ENCODE data around the gene KLHL5.

The KLHL5 gene

DNA sequence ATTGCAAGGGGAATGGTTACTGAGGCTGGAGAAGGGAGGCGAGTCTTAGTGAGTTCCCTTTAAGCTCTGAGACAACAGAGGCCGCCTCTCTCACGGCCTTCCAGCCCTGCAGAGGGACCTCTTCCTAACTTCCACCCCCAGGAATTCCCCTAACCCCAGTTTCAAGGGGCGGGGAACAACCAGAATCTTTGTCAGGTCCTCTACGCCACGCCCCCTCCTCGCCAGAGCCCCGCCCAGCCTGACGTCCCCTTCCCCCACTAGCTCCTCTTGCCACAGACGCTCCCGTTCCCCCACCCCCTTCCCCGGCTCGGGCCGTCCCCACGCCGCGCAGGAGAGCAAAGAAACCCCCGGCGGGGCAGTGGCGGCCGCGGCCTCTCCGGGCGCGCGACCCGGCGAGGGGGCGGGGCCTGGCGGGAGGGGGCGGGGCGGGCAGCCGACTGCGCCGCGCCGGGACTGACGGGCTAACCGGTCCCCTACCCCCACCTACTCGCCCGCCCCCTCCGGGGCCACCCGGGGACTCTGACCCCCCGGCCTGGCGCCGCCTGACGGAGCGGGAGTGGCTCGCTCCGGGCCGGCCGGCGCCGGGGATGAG, 17.6 kb upstream of the KLHL5 start:
- peak overlapping the region; percentile 83 for H3K4me3 ChIP-seq (ENCODE audit: low read length)
- no peaks in the 10 kb centered on the region for H3K27me3 ChIP-seq (ENCODE audit: control insufficient read depth, insufficient read depth, low read length)
- H3K4me1 ChIP-seq (ENCODE audit: control insufficient read depth, insufficient read depth, low read length) = peaks cover 2% of the 10 kb centered on the region; the same call in 1 of the 2 replicates
- peak; percentile 82 for DNase-seq (ENCODE audit: low read depth, low spot score)
- H3K9me3 ChIP-seq (ENCODE audit: control insufficient read depth, insufficient read depth, low read length) = no peaks in the 10 kb centered on the region
- no peaks in the 10 kb centered on the region for H3K36me3 ChIP-seq (ENCODE audit: control insufficient read depth, insufficient read depth, low read length)
- no peak overlapping the region for H3K27ac ChIP-seq (ENCODE audit: low read length)
- no CpG with 5 or more reads among the region's 54 CpGs for WGBS (ENCODE audit: insufficient coverage, insufficient read length)

DNA sequence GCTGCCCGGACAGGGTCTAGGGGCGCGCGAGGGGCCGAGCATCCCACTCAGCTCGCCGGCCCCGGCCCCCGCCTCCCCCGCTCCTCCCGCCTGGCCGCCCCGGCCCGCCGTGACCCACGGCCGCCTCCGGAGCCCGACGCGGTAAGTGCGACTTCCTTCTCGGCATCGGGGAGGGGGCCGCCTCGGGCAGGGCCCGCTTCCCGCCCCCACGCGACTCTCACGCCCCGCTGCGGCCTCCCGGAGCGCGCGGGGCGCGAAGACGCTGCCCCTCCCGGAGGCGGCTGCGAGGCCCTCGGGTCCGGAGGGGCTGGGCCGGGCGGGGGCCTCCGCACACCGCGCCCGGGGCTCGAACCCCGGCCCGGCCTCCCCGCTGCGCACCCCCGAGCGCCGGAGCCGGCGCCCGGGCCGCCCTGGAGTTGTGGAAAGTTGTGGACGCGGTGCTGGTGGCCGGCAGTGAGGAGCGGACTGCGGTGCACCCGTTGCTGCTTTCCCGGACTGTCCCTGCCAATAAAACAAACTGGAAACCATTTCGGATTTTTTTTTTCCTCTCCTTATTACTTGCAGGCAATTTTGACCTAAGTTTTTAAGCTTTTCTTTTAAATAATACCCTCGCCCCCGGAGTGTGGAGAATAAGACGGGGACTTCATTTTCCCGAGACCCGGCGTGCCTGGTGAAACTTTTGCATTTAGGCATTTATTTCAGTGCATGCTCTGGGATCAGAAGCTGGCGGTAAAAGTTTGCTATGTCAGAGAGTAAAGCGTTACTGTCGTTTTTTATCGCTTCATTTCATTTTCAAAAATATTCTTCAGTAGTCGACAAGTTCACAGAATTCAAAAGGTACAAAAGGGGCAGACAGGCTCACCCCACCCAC, 16.8 kb upstream of the KLHL5 start:
- no peak for DNase-seq (ENCODE audit: low read depth, low spot score)
- Histone ChIP-seq H3K27me3 (ENCODE audit: control insufficient read depth, insufficient read depth, low read length) (no peaks in the 10 kb centered on the region), H3K4me3 (ENCODE audit: low read length) (peak overlapping the region; percentile 83), H3K36me3 (ENCODE audit: control insufficient read depth, insufficient read depth, low read length) (no peaks in the 10 kb centered on the region), H3K4me1 (ENCODE audit: control insufficient read depth, insufficient read depth, low read length) (peaks cover 2% of the 10 kb centered on the region; the same call in 1 of the 2 replicates), H3K27ac (ENCODE audit: low read length) (no peak overlapping the region), H3K9me3 (ENCODE audit: control insufficient read depth, insufficient read depth, low read length) (no peaks in the 10 kb centered on the region)
- WGBS (ENCODE audit: insufficient coverage, insufficient read length) = no CpG with 5 or more reads among the region's 82 CpGs

GRCh38 chr4:39045827-39046221, 16.2 kb upstream of the KLHL5 start:
- peak overlapping the region; percentile 83; the same call in 1 of the 2 replicates for H3K4me3 ChIP-seq (ENCODE audit: low read length)
- no peak overlapping the region for H3K27ac ChIP-seq (ENCODE audit: low read length)
- WGBS (ENCODE audit: insufficient coverage, insufficient read length) = no CpG with 5 or more reads among the region's 3 CpGs
- no peaks in the 10 kb centered on the region for H3K27me3 ChIP-seq (ENCODE audit: control insufficient read depth, insufficient read depth, low read length)
- no peaks in the 10 kb centered on the region for H3K9me3 ChIP-seq (ENCODE audit: control insufficient read depth, insufficient read depth, low read length)
- H3K36me3 ChIP-seq (ENCODE audit: control insufficient read depth, insufficient read depth, low read length) = no peaks in the 10 kb centered on the region
- H3K4me1 ChIP-seq (ENCODE audit: control insufficient read depth, insufficient read depth, low read length) = peaks cover 2% of the 10 kb centered on the region; the same call in 1 of the 2 replicates
- no peak for DNase-seq (ENCODE audit: low read depth, low spot score)

GRCh38 chr4:39046249-39046648, 15.8 kb upstream of the KLHL5 start:
- H3K27ac ChIP-seq (ENCODE audit: low read length) = no peak overlapping the region

DNA sequence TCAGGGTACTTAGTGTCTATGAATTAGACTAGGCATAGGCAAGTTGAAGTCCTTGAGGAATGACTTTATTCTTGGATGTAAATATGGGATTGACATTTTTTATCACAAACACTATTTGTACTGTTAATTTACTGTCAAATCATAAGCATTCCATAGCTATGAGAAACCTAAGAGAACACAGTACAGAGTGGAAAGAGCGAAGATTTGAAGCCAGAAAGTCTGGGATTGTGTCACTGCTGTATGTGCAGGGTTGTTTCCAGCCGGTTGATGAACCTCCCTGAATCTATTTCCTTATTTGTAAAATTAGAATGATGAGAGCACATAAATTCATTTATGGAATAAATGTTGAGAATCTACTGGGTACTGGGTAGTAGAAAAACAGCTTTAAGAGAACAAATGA, 14.4 kb upstream of the KLHL5 start:
- no peak for DNase-seq (ENCODE audit: low read depth, low spot score)
- H3K9me3 ChIP-seq (ENCODE audit: control insufficient read depth, insufficient read depth, low read length) = no peaks in the 10 kb centered on the region
- H3K4me3 ChIP-seq (ENCODE audit: low read length) = no peak overlapping the region
- peaks cover 4% of the 10 kb centered on the region; the same call in 1 of the 2 replicates for H3K4me1 ChIP-seq (ENCODE audit: control insufficient read depth, insufficient read depth, low read length)
- no peaks in the 10 kb centered on the region for H3K36me3 ChIP-seq (ENCODE audit: control insufficient read depth, insufficient read depth, low read length)
- H3K27ac ChIP-seq (ENCODE audit: low read length) = no peak overlapping the region
- H3K27me3 ChIP-seq (ENCODE audit: control insufficient read depth, insufficient read depth, low read length) = no peaks in the 10 kb centered on the region
- no CpG with 5 or more reads among the region's 2 CpGs for WGBS (ENCODE audit: insufficient coverage, insufficient read length)

More at GRCh38 chr4:39046249-39046648, 15.8 kb upstream of the KLHL5 start:
- peaks cover 2% of the 10 kb centered on the region; the same call in 1 of the 2 replicates for H3K4me1 ChIP-seq (ENCODE audit: control insufficient read depth, insufficient read depth, low read length)
- no peak for DNase-seq (ENCODE audit: low read depth, low spot score)
- WGBS (ENCODE audit: insufficient coverage, insufficient read length) = no CpG with 5 or more reads among the region's 8 CpGs
- H3K9me3 ChIP-seq (ENCODE audit: control insufficient read depth, insufficient read depth, low read length) = no peaks in the 10 kb centered on the region
- no peak overlapping the region for H3K4me3 ChIP-seq (ENCODE audit: low read length)
- no peaks in the 10 kb centered on the region for H3K27me3 ChIP-seq (ENCODE audit: control insufficient read depth, insufficient read depth, low read length)
- no peaks in the 10 kb centered on the region for H3K36me3 ChIP-seq (ENCODE audit: control insufficient read depth, insufficient read depth, low read length)

DNA sequence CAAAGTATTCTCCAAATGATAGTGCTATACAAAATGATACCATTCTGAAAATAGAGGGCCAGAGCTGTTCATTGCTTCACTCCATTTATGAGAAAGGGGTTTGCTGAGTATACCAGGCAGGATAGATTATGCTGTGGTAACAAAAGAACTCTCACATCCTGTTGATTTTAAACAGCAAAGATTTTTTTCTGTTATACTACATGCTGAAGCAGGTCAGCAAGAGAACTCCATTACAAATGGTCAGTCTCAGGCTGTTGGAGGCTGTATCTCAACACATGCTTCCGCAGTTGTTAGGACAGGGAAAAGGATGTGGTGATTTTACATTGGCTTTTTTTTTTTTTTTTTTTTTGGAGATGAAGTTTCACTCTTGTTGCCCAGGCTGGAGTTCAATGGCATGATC, 13.7 kb upstream of the KLHL5 start:
- peaks cover 4% of the 10 kb centered on the region; the same call in 1 of the 2 replicates for H3K4me1 ChIP-seq (ENCODE audit: control insufficient read depth, insufficient read depth, low read length)
- H3K27ac ChIP-seq (ENCODE audit: low read length) = no peak overlapping the region
- no peak for DNase-seq (ENCODE audit: low read depth, low spot score)
- no peaks in the 10 kb centered on the region for H3K9me3 ChIP-seq (ENCODE audit: control insufficient read depth, insufficient read depth, low read length)
- H3K4me3 ChIP-seq (ENCODE audit: low read length) = no peak overlapping the region
- no CpG with 5 or more reads among the region's 1 CpG for WGBS (ENCODE audit: insufficient coverage, insufficient read length)
- no peaks in the 10 kb centered on the region for H3K27me3 ChIP-seq (ENCODE audit: control insufficient read depth, insufficient read depth, low read length)
- H3K36me3 ChIP-seq (ENCODE audit: control insufficient read depth, insufficient read depth, low read length) = no peaks in the 10 kb centered on the region

DNA sequence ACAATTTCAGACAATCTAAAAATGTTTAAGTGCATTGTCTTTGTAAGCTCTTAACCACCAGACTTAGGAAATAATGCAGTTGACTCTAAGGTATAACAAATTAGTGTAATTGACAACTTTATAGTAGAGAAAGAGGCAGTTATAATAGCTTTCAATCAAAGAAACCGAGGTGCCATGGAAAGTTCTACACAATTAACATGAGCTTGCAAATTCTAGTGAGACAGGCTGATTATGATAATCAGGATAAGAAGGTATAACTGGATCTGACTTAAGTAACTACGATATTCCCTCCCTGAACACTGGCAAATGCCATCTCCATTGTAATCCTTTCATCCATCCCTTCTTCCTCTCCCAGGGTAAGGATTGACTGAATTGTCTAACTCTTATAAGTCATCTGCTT, 11.4 kb upstream of the KLHL5 start:
- Histone ChIP-seq H3K9me3 (ENCODE audit: control insufficient read depth, insufficient read depth, low read length) (no peaks in the 10 kb centered on the region), H3K4me3 (ENCODE audit: low read length) (no peak overlapping the region), H3K36me3 (ENCODE audit: control insufficient read depth, insufficient read depth, low read length) (no peaks in the 10 kb centered on the region), H3K4me1 (ENCODE audit: control insufficient read depth, insufficient read depth, low read length) (peaks cover 2% of the 10 kb centered on the region; the same call in 1 of the 2 replicates), H3K27ac (ENCODE audit: low read length) (no peak overlapping the region), H3K27me3 (ENCODE audit: control insufficient read depth, insufficient read depth, low read length) (no peaks in the 10 kb centered on the region)
- DNase-seq (ENCODE audit: low read depth, low spot score) = no peak
- WGBS (ENCODE audit: insufficient coverage, insufficient read length) = no CpG with 5 or more reads among the region's 2 CpGs

DNA sequence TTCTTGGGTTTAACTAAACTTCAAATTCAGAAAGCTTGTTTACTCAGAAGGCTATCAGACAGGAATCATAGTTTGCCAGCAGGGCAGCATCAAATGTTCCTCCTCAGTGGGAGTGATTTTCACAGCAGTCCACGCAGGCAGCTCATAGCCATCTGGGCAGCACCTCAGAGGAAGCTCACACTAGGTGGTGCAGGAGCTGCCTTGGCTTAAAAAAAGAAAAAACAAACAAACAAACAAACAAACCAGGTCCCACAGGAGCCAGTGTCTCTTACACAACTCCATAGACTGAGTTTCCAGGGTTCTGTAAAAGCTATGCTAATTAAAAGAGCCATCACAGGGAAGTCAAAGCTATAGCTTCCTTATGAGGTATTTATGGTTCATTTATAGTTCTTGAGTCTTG, 10.5 kb upstream of the KLHL5 start:
- Histone ChIP-seq H3K4me3 (ENCODE audit: low read length) (no peak overlapping the region), H3K4me1 (ENCODE audit: control insufficient read depth, insufficient read depth, low read length) (peaks cover 2% of the 10 kb centered on the region; the same call in 1 of the 2 replicates), H3K27ac (ENCODE audit: low read length) (no peak overlapping the region), H3K9me3 (ENCODE audit: control insufficient read depth, insufficient read depth, low read length) (no peaks in the 10 kb centered on the region), H3K36me3 (ENCODE audit: control insufficient read depth, insufficient read depth, low read length) (no peaks in the 10 kb centered on the region), H3K27me3 (ENCODE audit: control insufficient read depth, insufficient read depth, low read length) (no peaks in the 10 kb centered on the region)
- WGBS (ENCODE audit: insufficient coverage, insufficient read length) = no CpG with 5 or more reads among the region's 1 CpG
- no peak for DNase-seq (ENCODE audit: low read depth, low spot score)

- Histone ChIP-seq H3K4me1 (ENCODE audit: control insufficient read depth, insufficient read depth, low read length) (0 out of 2 replicates have a peak, but pooled peaks cover 2% of the 10 kb centered on the region), H3K9me3 (ENCODE audit: control insufficient read depth, insufficient read depth, low read length) (no peaks in the 10 kb centered on the region), H3K27ac (ENCODE audit: low read length) (no peak overlapping the region), H3K4me3 (ENCODE audit: low read length) (no peak overlapping the region), H3K27me3 (ENCODE audit: control insufficient read depth, insufficient read depth, low read length) (no peaks in the 10 kb centered on the region), H3K36me3 (ENCODE audit: control insufficient read depth, insufficient read depth, low read length) (no peaks in the 10 kb centered on the region)
- DNase-seq (ENCODE audit: low read depth, low spot score) = no peak
- no CpG with 5 or more reads among the region's 4 CpGs for WGBS (ENCODE audit: insufficient coverage, insufficient read length)
Measured at GRCh38 chr4:39053983-39054382, 8.0 kb upstream of the KLHL5 start.

- DNase-seq (ENCODE audit: low read depth, low spot score) = no peak
- H3K9me3 ChIP-seq (ENCODE audit: control insufficient read depth, insufficient read depth, low read length) = no peaks in the 10 kb centered on the region
- H3K27ac ChIP-seq (ENCODE audit: low read length) = no peak overlapping the region
- H3K4me3 ChIP-seq (ENCODE audit: low read length) = no peak overlapping the region
- H3K27me3 ChIP-seq (ENCODE audit: control insufficient read depth, insufficient read depth, low read length) = no peaks in the 10 kb centered on the region
- WGBS (ENCODE audit: insufficient coverage, insufficient read length) = no CpG with 5 or more reads among the region's 3 CpGs
- H3K4me1 ChIP-seq (ENCODE audit: control insufficient read depth, insufficient read depth, low read length) = 0 out of 2 replicates have a peak, but pooled peaks cover 2% of the 10 kb centered on the region
- H3K36me3 ChIP-seq (ENCODE audit: control insufficient read depth, insufficient read depth, low read length) = no peaks in the 10 kb centered on the region
Measured at GRCh38 chr4:39054497-39054896, 7.5 kb upstream of the KLHL5 start.

All from iPS DF 6.9 (cell line).